ENCODE data around the gene ZNF493.

GRCh38 chr19:21472507-21472906, 75.6 kb downstream of the ZNF493 start:
- TF ChIP-seq YY1 (IDR thresholded peaks at IDR 0.05; ENCODE audit: insufficient read depth, insufficient read length) (no peak), SUZ12 (IDR thresholded peaks at IDR 0.05; ENCODE audit: extremely low read depth, insufficient read depth, insufficient read length) (no peak)

All from NT2/D1 (cell line).